SK-MEL-5 (cell line): ENCODE results near the gene CALHM4. TPM values are rescaled to one million over a fixed set of nuclear protein-coding genes. Genes with fewer than 3 reads are reported as not detected.

ENCODE experiments used
- total RNA-seq: library from RNA; depleted of rRNA; stranded (reverse); fragments of >200 nt; shearing (Covaris generic); gene quantifications from 2 replicates; pipeline ENCODE4 v1.2.3, GENCODE V29; 2014; rRNA removed

Gene CALHM4
- total RNA-seq, 1 experiment from 2014 or later: 0.16 TPM

Other genes with a start within 250 kb of the CALHM4 start
- gene DSE, start 182.8 kb upstream of the CALHM4 start, total RNA-seq: 0.40 and 1.0 TPM in 2 replicates
- 0.56 and 2.1 TPM in 2 replicates for gene CALHM6, start 92.4 kb upstream of the CALHM4 start, total RNA-seq
- gene CALHM5, start 42.1 kb upstream of the CALHM4 start, total RNA-seq: 0.05 TPM in 1 of 2 replicates, not detected in the other
- gene TRAPPC3L, start 8.1 kb upstream of the CALHM4 start, total RNA-seq: 0.21 TPM in 1 of 2 replicates, not detected in the other
- gene RWDD1, start 17.8 kb downstream of the CALHM4 start, total RNA-seq: 53.8 and 57.2 TPM in 2 replicates
- gene RSPH4A, start 62.7 kb downstream of the CALHM4 start, total RNA-seq: 0.21 TPM in 1 of 2 replicates, not detected in the other
- 14.1 and 15.9 TPM in 2 replicates for gene ZUP1, start 115.0 kb downstream of the CALHM4 start, total RNA-seq
- gene KPNA5, start 127.5 kb downstream of the CALHM4 start, total RNA-seq: 8.6 and 9.9 TPM in 2 replicates
- not detected in 2 replicates for gene FAM162B, start 212.0 kb downstream of the CALHM4 start, total RNA-seq